Endothelial cell of umbilical vein (primary cell): Measurements from ENCODE around the gene OPRM1. TPM values are rescaled to one million over a fixed set of nuclear protein-coding genes. Genes with fewer than 3 reads are reported as not detected.

ENCODE experiments used
- BruUV-seq: library from RNA; stranded (reverse); fragments of 400-500 nt; replicated peaks from 2 replicates; lab custom pipeline; 2021; lab: Mats Ljungman, UMichigan
- CTCF ChIA-PET: fragments of 300-600, 350-600 bp; sonication (Branson Sonifier 250); formaldehyde crosslinking; loops from one replicate; lab custom pipeline; 2021; ENCODE audit warnings: antibody characterized with exemption, inconsistent platforms; lab: Charles Lee
- POLR2A ChIA-PET: fragments of 300-600, 350-600 bp; sonication (Branson Sonifier 250); formaldehyde crosslinking; loops from one replicate; lab custom pipeline; 2021; ENCODE audit warnings: antibody characterized with exemption, inconsistent platforms; lab: Charles Lee
- DNase-seq: peaks from one replicate; pipeline ENCODE4 v3.0.0-alpha.2; 2011; ENCODE audit warnings: low read depth, low spot score
- FAIRE-seq: peaks from 2 replicates; lab custom pipeline; 2011; peaks lifted over from hg19 to GRCh38; lab: Jason Lieb, UNC
- H2AFZ ChIP-seq: 2 replicates; pipeline ENCODE4 v1.6.0; 2012; ENCODE audit warnings: low read depth, low read length, control low read depth, inconsistent platforms
- H3K27ac ChIP-seq: 2 replicates; pipeline ENCODE4 v1.5.1; 2011; ENCODE audit warnings: low read depth, mild to moderate bottlenecking, control low read depth, low read length, moderate library complexity; ENCODE audit not compliant: insufficient read depth
- H3K27me3 ChIP-seq, 2 experiments: 2 replicates each; pipeline versions ENCODE4 v1.6.0 to v1.6.1; 2011; ENCODE audit warnings: low read length in 2 of 2, mixed read lengths in 1 of 2; ENCODE audit not compliant: control insufficient read depth in 2 of 2, insufficient read depth in 2 of 2
- H3K36me3 ChIP-seq, 2 experiments: 2 replicates in 1 of 2; 3 replicates in 1 of 2; pipeline ENCODE4 v1.5.1; 2011; ENCODE audit warnings: low read length in 2 of 2, mild to moderate bottlenecking in 1 of 2, moderate library complexity in 1 of 2; ENCODE audit not compliant: control insufficient read depth in 2 of 2, insufficient read depth in 2 of 2; ENCODE audit errors: extremely low read depth in 1 of 2
- H3K4me1 ChIP-seq: 3 replicates; pipeline ENCODE4 v1.5.1; 2011; ENCODE audit warnings: mild to moderate bottlenecking, low read length; ENCODE audit not compliant: control insufficient read depth, insufficient read depth; ENCODE audit errors: extremely low read depth
- H3K4me2 ChIP-seq: 2 replicates; pipeline ENCODE4 v1.6.1; 2011; ENCODE audit warnings: low read length, control low read depth, mixed read lengths; ENCODE audit not compliant: insufficient read depth
- H3K4me3 ChIP-seq, 3 experiments: fragments of 200-600 bp in 1 of 3; sonication (generic), shearing (Covaris generic) in 1 of 3; replicated peaks in 1 of 3; 2 replicates each; pipeline ENCODE4 v1.5.1; 2011 to 2016; ENCODE audit warnings: control low read depth in 3 of 3, low read length in 3 of 3, mild to moderate bottlenecking in 2 of 3, inconsistent platforms in 1 of 3, low read depth in 1 of 3, moderate library complexity in 1 of 3; ENCODE audit not compliant: insufficient read depth in 1 of 3
- H3K79me2 ChIP-seq: 2 replicates; pipeline ENCODE4 v1.6.0; 2012; ENCODE audit warnings: low read length, inconsistent platforms; ENCODE audit not compliant: control insufficient read depth, insufficient read depth
- H3K9ac ChIP-seq: replicated peaks from 2 replicates; pipeline ENCODE3; 2011; ENCODE audit warnings: low read length, control low read depth; ENCODE audit not compliant: insufficient read depth; ENCODE audit errors: extremely low read depth
- H3K9me1 ChIP-seq: replicated peaks from 3 replicates; pipeline ENCODE4 v1.6.0; 2011; ENCODE audit warnings: mild to moderate bottlenecking, low read length; ENCODE audit not compliant: control insufficient read depth, insufficient read depth; ENCODE audit errors: extremely low read depth
- H3K9me3 ChIP-seq: replicated peaks from 2 replicates; pipeline ENCODE4 v1.5.1; 2012; ENCODE audit warnings: low read length, inconsistent platforms; ENCODE audit not compliant: control insufficient read depth, insufficient read depth
- H4K20me1 ChIP-seq: replicated peaks from 2 replicates; pipeline ENCODE3; 2011; ENCODE audit warnings: mild to moderate bottlenecking, low read length; ENCODE audit not compliant: control insufficient read depth, insufficient read depth; ENCODE audit errors: extremely low read depth
- CTCF ChIP-seq, 2 donors: IDR thresholded peaks; 1 replicate in 1 of 2; 2 replicates in 1 of 2; pipeline ENCODE4 v1.5.1; 2011; ENCODE audit warnings: low read length in 2 of 2, mild to moderate bottlenecking in 2 of 2, moderate library complexity in 2 of 2, control low read depth in 1 of 2, inconsistent platforms in 1 of 2, low read depth in 1 of 2; ENCODE audit not compliant: insufficient read depth in 1 of 2; ENCODE audit errors: extremely low read depth in 1 of 2
- EZH2 ChIP-seq: IDR thresholded peaks from 2 replicates; pipeline ENCODE4 v1.6.1; 2012; ENCODE audit warnings: borderline replicate concordance, low read depth, mild to moderate bottlenecking, moderate library complexity, low read length, inconsistent platforms; ENCODE audit not compliant: severe bottlenecking
- FOS ChIP-seq: IDR thresholded peaks from 2 replicates; pipeline ENCODE4 v1.6.1; 2011; ENCODE audit warnings: mild to moderate bottlenecking, low read length, moderate library complexity, borderline replicate concordance; ENCODE audit not compliant: insufficient read depth
- GATA2 ChIP-seq: IDR thresholded peaks from 2 replicates; pipeline ENCODE4 v1.7.0; 2011; ENCODE audit warnings: low read depth, mild to moderate bottlenecking, moderate library complexity, mixed read lengths, low read length; ENCODE audit not compliant: insufficient read length, insufficient read depth
- JUN ChIP-seq: IDR thresholded peaks from 2 replicates; pipeline ENCODE4 v1.6.1; 2011; ENCODE audit warnings: borderline replicate concordance, low read depth; ENCODE audit not compliant: insufficient read length, insufficient read depth
- MYC ChIP-seq: IDR thresholded peaks from one replicate; pipeline ENCODE4 v1.6.1; 2011; ENCODE audit warnings: mild to moderate bottlenecking, low read depth, low read length
- POLR2A ChIP-seq: IDR thresholded peaks from 2 replicates; pipeline ENCODE4 v1.6.1; 2012; ENCODE audit warnings: low read depth, mild to moderate bottlenecking, control low read depth, low read length
- POLR2AphosphoS5 ChIP-seq: IDR thresholded peaks from 2 replicates; pipeline ENCODE4 v1.6.1; 2012; ENCODE audit warnings: low read depth, mild to moderate bottlenecking, control low read depth, low read length, moderate library complexity; ENCODE audit not compliant: insufficient read depth
- dilution Hi-C: fragments of 300-500 bp; cut with MboI; formaldehyde crosslinking; loops from one replicate; pipeline ENCODE4 v1.15.0; 2019; ENCODE audit warnings: low sequenced_read_pairs; ENCODE audit not compliant: extremely low pct_ligation_motif_present
- intact Hi-C: fragments of 100-400 bp; cut with micrococcal nuclease; formaldehyde crosslinking; loops from one replicate; pipeline ENCODE4 v1.10.0; 2022
- polyA plus RNA-seq, 4 experiments: library from polyadenylated mRNA; depleted of rRNA in 3 of 4; stranded (reverse) in 3 of 4; unstranded in 1 of 4; fragments of >200 nt; gene quantifications; 2 replicates each; pipeline versions ENCODE4 v1.2.1 to v1.2.3, GENCODE V29; 2011 to 2012; ENCODE audit warnings: missing spikeins in 1 of 4
- total RNA-seq: library from RNA; stranded (reverse); gene quantifications from 2 replicates; pipeline ENCODE4 v1.2.3, GENCODE V29; 2021
- TF ChIP-seq, protein P1 (sequence below): IDR thresholded peaks from 2 replicates; pipeline ENCODE4 v1.6.1; 2011; ENCODE audit not compliant: insufficient read depth, insufficient read length

The OPRM1 gene
- total and polyA plus RNA-seq, 2 donors (not counting 3 experiments of a cell fraction or from before 2014, with no cell fraction given), result not detected

GRCh38 chr6:154245506-154245905 is 206.5 kb downstream of the OPRM1 start:
- dilution Hi-C loops (no loop called here), intact Hi-C loops (no loop called here)
- Histone ChIP-seq H3K9ac (no peak overlapping the region), H3K27me3 (peaks cover 0 to 3% of the 10 kb centered on the region in 2 experiments), H3K79me2 (no peaks in the 10 kb centered on the region), H3K9me3 (no peaks in the 10 kb centered on the region), H3K36me3 (no peaks in the 10 kb centered on the region), H3K4me3 (no peak overlapping the region), H4K20me1 (no peaks in the 10 kb centered on the region), H3K4me2 (no peak overlapping the region), H2AFZ (no peak overlapping the region), H3K27ac (no peak overlapping the region), H3K4me1 (no peaks in the 10 kb centered on the region), H3K9me1 (no peaks in the 10 kb centered on the region)
- TF ChIP-seq MYC (no peak), POLR2A (no peak), FOS (no peak), EZH2 (no peak), POLR2AphosphoS5 (no peak), CTCF (IDR thresholded peaks at IDR 0.05; ENCODE audit: extremely low read depth in 1 of 2, insufficient read depth in 1 of 2, low read depth in 1 of 2, low read length in 2 of 2) (no peak), JUN (no peak), GATA2 (no peak)
- TF ChIP-seq, protein P1, sequence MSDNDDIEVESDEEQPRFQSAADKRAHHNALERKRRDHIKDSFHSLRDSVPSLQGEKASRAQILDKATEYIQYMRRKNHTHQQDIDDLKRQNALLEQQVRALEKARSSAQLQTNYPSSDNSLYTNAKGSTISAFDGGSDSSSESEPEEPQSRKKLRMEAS, result no peak
- FAIRE-seq, result no peak
- no TSS peak for BruUV-seq
- ChIA-PET CTCF (interaction anchor here (1.3 to 1.4 kb wide), 2 partner anchors 12 to 22 kb away, joined by 3 to 5 read pairs; no protein-coding TSS in a partner anchor), POLR2A (no interaction called here)
- no peak for DNase-seq
